Measurements from ENCODE around the gene PYGO2. TPM values are rescaled to one million over a fixed set of nuclear protein-coding genes. Genes with fewer than 3 reads are reported as not detected.
A peak's percentile ranks its signal among the peaks of the same experiment; 100 is the strongest.

Gene PYGO2
- total RNA-seq, 2 donors from 2014 or later, result 44.1 to 44.6 TPM

DNA sequence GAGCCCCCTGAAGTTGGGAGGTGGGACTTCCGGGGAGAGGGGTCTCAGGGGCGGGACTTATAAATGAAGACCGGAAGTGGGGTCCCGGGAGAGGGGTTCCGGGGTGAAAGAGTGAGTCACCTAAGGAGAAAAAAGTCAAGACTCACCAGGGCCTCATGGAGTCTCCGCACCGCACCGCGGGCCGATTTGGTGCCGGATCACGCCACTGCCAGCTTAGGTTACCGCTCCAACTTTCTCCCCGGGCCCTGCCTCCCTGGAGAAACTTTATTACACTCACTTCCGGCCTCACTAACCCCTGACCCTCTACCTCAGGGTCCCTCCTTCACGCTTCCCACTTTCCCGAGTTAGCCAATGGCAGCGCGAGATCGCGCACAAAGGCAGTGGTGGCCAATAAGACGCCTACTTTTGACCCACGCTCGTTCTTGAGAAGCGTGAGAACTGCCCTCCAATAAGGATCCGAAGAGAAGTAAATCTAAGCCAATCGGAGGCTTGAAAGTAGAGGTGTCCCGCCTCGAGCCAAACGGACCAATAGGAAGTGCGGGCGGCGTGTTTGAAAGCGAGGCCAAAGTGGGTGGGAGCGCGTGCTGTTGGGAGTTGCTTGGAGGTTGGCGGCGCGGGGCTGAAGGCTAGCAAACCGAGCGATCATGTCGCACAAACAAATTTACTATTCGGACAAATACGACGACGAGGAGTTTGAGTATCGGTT is 12.7 kb upstream of the PYGO2 start, which contains the start of gene CKS1B:
CKS1B (plus strand) TSS at position 580 of the 706 bp plus-strand sequence; CDS start at position 645, 65 bp downstream.
- H3K9me3 ChIP-seq, result no peaks in the 10 kb centered on the region
- peak within 1 kb of the TSS; percentile 52 to 82 for H3K4me3 ChIP-seq
- intact Hi-C loops (cut with DNase I), result loop anchor here (2.0 kb wide), 1 partner anchor 27 kb away; no protein-coding TSS in a partner anchor
- H3K36me3 ChIP-seq, result no peaks in the 10 kb centered on the region
- peak within 1 kb of the TSS; percentile 98 to 99 for H3K27ac ChIP-seq
- under 1% methylated on average over 47 of the region's 47 CpGs for WGBS
- TF ChIP-seq POLR2AphosphoS5 (IDR thresholded peaks at IDR 0.05) (peak; percentile 86), POLR2A (IDR thresholded peaks at IDR 0.05) (peak; percentile 60)
- TF ChIP-seq, protein P1, sequence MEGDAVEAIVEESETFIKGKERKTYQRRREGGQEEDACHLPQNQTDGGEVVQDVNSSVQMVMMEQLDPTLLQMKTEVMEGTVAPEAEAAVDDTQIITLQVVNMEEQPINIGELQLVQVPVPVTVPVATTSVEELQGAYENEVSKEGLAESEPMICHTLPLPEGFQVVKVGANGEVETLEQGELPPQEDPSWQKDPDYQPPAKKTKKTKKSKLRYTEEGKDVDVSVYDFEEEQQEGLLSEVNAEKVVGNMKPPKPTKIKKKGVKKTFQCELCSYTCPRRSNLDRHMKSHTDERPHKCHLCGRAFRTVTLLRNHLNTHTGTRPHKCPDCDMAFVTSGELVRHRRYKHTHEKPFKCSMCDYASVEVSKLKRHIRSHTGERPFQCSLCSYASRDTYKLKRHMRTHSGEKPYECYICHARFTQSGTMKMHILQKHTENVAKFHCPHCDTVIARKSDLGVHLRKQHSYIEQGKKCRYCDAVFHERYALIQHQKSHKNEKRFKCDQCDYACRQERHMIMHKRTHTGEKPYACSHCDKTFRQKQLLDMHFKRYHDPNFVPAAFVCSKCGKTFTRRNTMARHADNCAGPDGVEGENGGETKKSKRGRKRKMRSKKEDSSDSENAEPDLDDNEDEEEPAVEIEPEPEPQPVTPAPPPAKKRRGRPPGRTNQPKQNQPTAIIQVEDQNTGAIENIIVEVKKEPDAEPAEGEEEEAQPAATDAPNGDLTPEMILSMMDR (IDR thresholded peaks at IDR 0.05), result no peak
- peaks cover 14% of the 10 kb centered on the region for H3K4me1 ChIP-seq (replicated peaks)
- peak; percentile 99 for DNase-seq (ENCODE audit: low spot score)
- no peaks in the 10 kb centered on the region for H3K27me3 ChIP-seq (replicated peaks; ENCODE audit: insufficient read depth)

DNA sequence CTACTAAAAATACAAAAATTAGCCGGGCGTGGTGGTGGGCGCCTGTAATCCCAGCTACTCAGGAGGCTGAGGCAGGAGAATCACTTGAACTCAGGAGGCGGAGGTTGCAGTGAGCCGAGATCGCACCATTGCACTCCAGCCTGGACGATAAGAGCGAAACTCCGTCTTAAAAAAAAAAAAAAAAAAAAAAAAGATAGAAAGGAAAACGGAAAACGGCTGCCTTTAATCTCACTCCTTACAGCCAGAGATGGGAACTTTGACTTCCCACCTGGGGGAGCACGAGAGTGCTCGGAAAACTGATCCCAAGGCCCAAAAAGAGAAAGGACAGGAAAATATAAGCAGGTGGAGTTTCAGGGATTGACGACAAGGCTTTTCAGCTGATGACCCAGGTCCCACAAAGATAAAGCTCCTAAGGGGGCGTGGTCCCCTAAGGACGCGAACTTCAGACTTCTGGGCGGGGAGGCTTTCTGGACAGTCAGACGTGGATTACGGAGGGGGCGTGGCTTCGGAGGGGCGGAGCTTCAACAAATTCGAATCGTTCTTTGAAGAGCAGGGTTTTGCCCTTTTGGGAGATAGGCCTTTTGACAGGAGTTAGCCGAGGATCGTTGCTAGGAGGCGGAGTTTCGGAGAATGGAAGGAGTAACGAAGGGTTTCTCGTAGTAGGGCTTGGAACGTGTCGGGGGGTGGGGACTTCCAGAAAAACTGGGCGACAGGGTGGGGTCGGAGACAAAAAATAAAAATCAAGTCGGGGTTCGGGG is 11.9 kb upstream of the PYGO2 start:
- H3K4me1 ChIP-seq (replicated peaks), result peaks cover 14% of the 10 kb centered on the region
- intact Hi-C loops (cut with DNase I), result loop anchor here (2.0 kb wide), 1 partner anchor 27 kb away; no protein-coding TSS in a partner anchor
- 6% methylated on average over 37 of the region's 37 CpGs for WGBS

DNA sequence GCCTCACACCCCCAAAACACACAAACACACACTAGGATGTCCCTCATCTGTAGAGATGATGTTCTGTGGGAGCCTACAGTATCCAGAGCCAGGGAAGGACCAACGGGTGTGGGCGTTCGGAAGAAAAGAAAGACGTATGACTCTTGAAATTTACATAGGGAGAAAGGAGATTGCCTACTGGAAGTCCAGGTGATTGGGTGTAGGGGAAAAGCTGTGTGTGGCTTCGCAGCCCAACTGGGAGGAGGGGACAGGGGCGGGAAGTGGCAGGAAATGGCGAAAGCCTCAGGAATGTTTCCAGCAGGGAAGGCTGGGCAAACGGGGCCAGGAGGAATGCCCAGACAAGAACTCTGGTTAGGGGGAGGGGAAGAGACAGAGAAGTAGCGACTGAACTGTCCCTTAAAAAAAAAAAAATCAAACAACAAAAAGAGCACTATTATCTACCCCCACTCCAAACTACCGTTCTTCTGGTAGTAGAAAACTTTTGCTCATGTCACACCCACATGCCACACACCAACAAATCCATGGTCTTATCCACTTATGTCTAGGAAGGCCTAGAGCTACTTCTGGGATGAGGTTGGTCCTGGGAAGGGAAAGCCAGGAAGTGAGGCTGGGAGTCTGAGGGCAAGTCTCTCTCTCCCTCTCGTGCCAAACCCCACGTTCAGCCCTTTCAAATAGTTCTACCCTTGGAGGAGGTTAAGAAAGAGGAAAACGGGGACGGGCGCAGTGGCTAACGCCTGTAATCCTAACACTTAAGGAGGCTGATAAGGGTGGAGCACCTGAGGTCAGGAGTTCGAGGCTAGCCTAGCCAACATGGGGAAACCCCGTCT is 11.1 kb upstream of the PYGO2 start:
- H3K4me3 ChIP-seq, result peak overlapping the region; percentile 52 to 82
- peak; percentile 87 for DNase-seq (ENCODE audit: low spot score)

More for the DNA sequence above, 11.9 kb upstream of the PYGO2 start:
- Histone ChIP-seq H3K4me3 (peak overlapping the region; percentile 52 to 82), H3K27me3 (replicated peaks; ENCODE audit: insufficient read depth) (no peaks in the 10 kb centered on the region), H3K36me3 (no peaks in the 10 kb centered on the region), H3K27ac (peak overlapping the region; percentile 98 to 99), H3K9me3 (no peaks in the 10 kb centered on the region)
- DNase-seq (ENCODE audit: low spot score), result peak; percentile 97
- TF ChIP-seq POLR2A (IDR thresholded peaks at IDR 0.05), result peak; percentile 83
- TF ChIP-seq POLR2AphosphoS5 (IDR thresholded peaks at IDR 0.05), result peak; percentile 88
- TF ChIP-seq, protein P1 (IDR thresholded peaks at IDR 0.05), result peak in 2 of 4 experiments; percentile 12 to 45

DNA sequence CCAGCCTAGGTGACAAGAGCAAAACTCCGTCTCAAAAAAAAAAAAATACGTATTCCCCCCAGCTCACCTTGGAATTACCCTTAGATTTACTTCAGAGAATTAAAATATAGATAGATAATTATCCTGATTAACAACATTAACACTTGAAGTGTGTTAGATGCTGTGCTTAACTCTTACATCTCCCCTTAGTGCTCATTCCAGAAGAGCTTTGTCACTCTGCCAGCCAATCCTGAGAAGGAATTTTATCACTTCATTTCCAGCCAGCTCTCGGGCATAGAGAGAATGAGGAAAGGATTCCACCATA is 10.6 kb upstream of the PYGO2 start:
- intact Hi-C loops (cut with DNase I), result no loop called here
- Histone ChIP-seq H3K4me3 (peak overlapping the region in 1 of 2 donors; percentile 82), H3K27ac (peak overlapping the region; percentile 98 to 99), H3K27me3 (replicated peaks; ENCODE audit: insufficient read depth) (no peaks in the 10 kb centered on the region), H3K9me3 (no peaks in the 10 kb centered on the region), H3K4me1 (replicated peaks) (peaks cover 14% of the 10 kb centered on the region), H3K36me3 (no peaks in the 10 kb centered on the region)
- no peak for TF ChIP-seq POLR2AphosphoS5 (IDR thresholded peaks at IDR 0.05)
- no peak for TF ChIP-seq POLR2A (IDR thresholded peaks at IDR 0.05)
- TF ChIP-seq, protein P1 (IDR thresholded peaks at IDR 0.05), result no peak
- 55% methylated on average over 3 of the region's 3 CpGs for WGBS
- DNase-seq (ENCODE audit: low spot score), result no peak

More for the DNA sequence above, 11.1 kb upstream of the PYGO2 start:
- TF ChIP-seq POLR2AphosphoS5 (IDR thresholded peaks at IDR 0.05), result peak; percentile 95
- TF ChIP-seq, protein P1 (IDR thresholded peaks at IDR 0.05), result no peak
- peak; percentile 50 for TF ChIP-seq POLR2A (IDR thresholded peaks at IDR 0.05)
- no peaks in the 10 kb centered on the region for H3K36me3 ChIP-seq
- WGBS, result 25% methylated on average over 18 of the region's 18 CpGs
- intact Hi-C loops (cut with DNase I), result no loop called here
- H3K27ac ChIP-seq, result peak overlapping the region; percentile 98 to 99
- no peaks in the 10 kb centered on the region for H3K9me3 ChIP-seq
- H3K4me1 ChIP-seq (replicated peaks), result peaks cover 14% of the 10 kb centered on the region
- no peaks in the 10 kb centered on the region for H3K27me3 ChIP-seq (replicated peaks; ENCODE audit: insufficient read depth)

Measured in prostate gland (tissue), 2 donors.